WTC11 (cell line): ENCODE data around the gene MKI67. TPM values are rescaled to one million over a fixed set of nuclear protein-coding genes. Genes with fewer than 3 reads are reported as not detected.
"Not testable (repeated sequence)": the region's sequence is repeated elsewhere in the genome, so short reads cannot be mapped to it uniquely, and the experiment has no call there.

Source experiments
- ATAC-seq: fragments of 200-7000 bp; cut with Tn5 transposase; 2 replicates; pipeline ENCODE4 v1.10.0; 2021; ENCODE audit warnings: mild to moderate bottlenecking, moderate library complexity
- CTCF ChIA-PET: fragments of 300-600 bp; sonication (Branson Sonifier 250); formaldehyde crosslinking; loops from one replicate; lab custom pipeline; 2021; ENCODE audit warnings: antibody characterized with exemption; lab: Charles Lee
- POLR2A ChIA-PET: fragments of 350-600 bp; sonication (Branson Sonifier 250); formaldehyde crosslinking; loops from one replicate; lab custom pipeline; 2021; ENCODE audit warnings: antibody characterized with exemption; lab: Charles Lee
- DNase-seq: peaks from one replicate; pipeline ENCODE4 v3.0.0; 2021; ENCODE audit warnings: low spot score
- H3K27ac Mint-ChIP-seq: 2 replicates; pipeline ENCODE4 v1.8.0; 2021; ENCODE audit warnings: mixed read lengths
- H3K27me3 Mint-ChIP-seq: 2 replicates; pipeline ENCODE4 v1.8.0; 2021; ENCODE audit warnings: low read depth, mild to moderate bottlenecking, moderate library complexity, mixed read lengths
- H3K36me3 Mint-ChIP-seq: 2 replicates; pipeline ENCODE4 v1.8.0; 2021; ENCODE audit warnings: mixed read lengths
- H3K4me1 Mint-ChIP-seq: 2 replicates; pipeline ENCODE4 v1.8.0; 2022; ENCODE audit warnings: mixed read lengths
- H3K4me3 Mint-ChIP-seq: 2 replicates; pipeline ENCODE4 v1.8.0; 2021; ENCODE audit warnings: mild to moderate bottlenecking, moderate library complexity, mixed read lengths
- H3K9me3 Mint-ChIP-seq: 2 replicates; pipeline ENCODE4 v1.8.0; 2021; ENCODE audit warnings: mixed read lengths
- AR ChIP-seq: fragments of 250-450 bp; sonication (Bioruptor Pico); IDR thresholded peaks from 2 replicates; pipeline ENCODE4 v1.9.0; 2021; ENCODE audit warnings: mild to moderate bottlenecking
- ATF1 ChIP-seq: sonication (generic); formaldehyde crosslinking; IDR thresholded peaks from 2 replicates; pipeline ENCODE4 v1.8.1; 2023; ENCODE audit warnings: mild to moderate bottlenecking, moderate library complexity, missing genetic modification reagents
- ATF6 ChIP-seq: sonication (generic); formaldehyde crosslinking; IDR thresholded peaks from 2 replicates; pipeline ENCODE4 v1.8.1; 2023; ENCODE audit warnings: mild to moderate bottlenecking, missing genetic modification reagents
- E2F4 ChIP-seq: sonication (generic); formaldehyde crosslinking; IDR thresholded peaks from 2 replicates; pipeline ENCODE4 v1.8.1; 2022; ENCODE audit warnings: low read depth, mild to moderate bottlenecking, moderate library complexity, missing genetic modification reagents, borderline replicate concordance
- ETV6 ChIP-seq: sonication (generic); formaldehyde crosslinking; IDR thresholded peaks from 2 replicates; pipeline ENCODE4 v1.8.1; 2022; ENCODE audit warnings: mild to moderate bottlenecking, missing genetic modification reagents
- GABPB1 ChIP-seq: sonication (generic); formaldehyde crosslinking; IDR thresholded peaks from 2 replicates; pipeline ENCODE4 v1.8.1; 2023; ENCODE audit warnings: mild to moderate bottlenecking, missing genetic modification reagents
- IRF2 ChIP-seq: sonication (generic); formaldehyde crosslinking; IDR thresholded peaks from 2 replicates; pipeline ENCODE4 v1.8.0; 2022; ENCODE audit warnings: low read depth, missing genetic modification reagents, borderline replicate concordance
- NFE2L1 ChIP-seq: sonication (generic); formaldehyde crosslinking; IDR thresholded peaks from 2 replicates; pipeline ENCODE4 v1.8.1; 2023; ENCODE audit warnings: missing genetic modification reagents
- PRDM15 ChIP-seq: sonication (generic); formaldehyde crosslinking; IDR thresholded peaks from 2 replicates; pipeline ENCODE4 v1.8.0; 2022; ENCODE audit warnings: missing genetic modification reagents
- SMAD4 ChIP-seq: sonication (generic); formaldehyde crosslinking; IDR thresholded peaks from 2 replicates; pipeline ENCODE4 v1.8.0; 2022; ENCODE audit warnings: mild to moderate bottlenecking, missing genetic modification reagents
- STAT6 ChIP-seq: sonication (generic); formaldehyde crosslinking; conservative IDR thresholded peaks from 2 replicates; pipeline ENCODE4 v1.8.1; 2023; ENCODE audit warnings: mild to moderate bottlenecking, low read depth, missing genetic modification reagents, moderate library complexity
- TEAD4 ChIP-seq: sonication (generic); formaldehyde crosslinking; IDR thresholded peaks from 2 replicates; pipeline ENCODE4 v1.8.0; 2022; ENCODE audit warnings: mild to moderate bottlenecking, missing genetic modification reagents
- TP53 ChIP-seq: sonication (generic); formaldehyde crosslinking; IDR thresholded peaks from 2 replicates; pipeline ENCODE4 v1.8.1; 2023; ENCODE audit warnings: mild to moderate bottlenecking, missing genetic modification reagents
- USF2 ChIP-seq: sonication (generic); formaldehyde crosslinking; IDR thresholded peaks from 2 replicates; pipeline ENCODE4 v1.8.1; 2023; ENCODE audit warnings: mild to moderate bottlenecking, missing genetic modification reagents, moderate library complexity
- ZNF121 ChIP-seq: sonication (generic); formaldehyde crosslinking; IDR thresholded peaks from 2 replicates; pipeline ENCODE4 v1.8.0; 2023; ENCODE audit warnings: missing genetic modification reagents
- total RNA-seq: library from RNA; stranded (reverse); gene quantifications from 3 replicates; pipeline ENCODE4 v1.2.3, GENCODE V29; 2021

The MKI67 gene
- total RNA-seq, 1 experiment from 2014 or later = 118 TPM

GRCh38 chr10:128094596-128094995, 31.6 kb downstream of the MKI67 start:
- H3K9me3 Mint-ChIP-seq, H3K27me3 Mint-ChIP-seq, H3K4me3 Mint-ChIP-seq, H3K27ac Mint-ChIP-seq, ATAC-seq, DNase-seq: not testable (repeated sequence)
- ChIA-PET CTCF (interaction anchor here (1.1 kb wide), 1 partner anchor 16 kb away, joined by 4 read pairs; no protein-coding TSS in a partner anchor), POLR2A (interaction anchor here (1.1 kb wide), 1 partner anchor 42 kb away, joined by 3 read pairs; no protein-coding TSS in a partner anchor)
- H3K4me1 Mint-ChIP-seq = peaks cover 13% of the 10 kb centered on the region; the same call in 1 of the 2 replicates
- H3K36me3 Mint-ChIP-seq = peaks cover 24% of the 10 kb centered on the region
- TF ChIP-seq ZNF121 (CRISPR knock-in tag) = peak; percentile 62; the same call in 1 of the 2 replicates
- TF ChIP-seq, all 79 proteins: peak for 1; not testable (repeated sequence) for 78

- no peak overlapping the region for H3K27ac Mint-ChIP-seq
- ATAC-seq = no peak
- no peaks in the 10 kb centered on the region for H3K9me3 Mint-ChIP-seq
- DNase-seq = no peak
- peaks cover 3% of the 10 kb centered on the region; the same call in 1 of the 2 replicates for H3K36me3 Mint-ChIP-seq
- ChIA-PET CTCF (interaction anchor here (0.6 to 3.3 kb wide), 21 partner anchors 9 to 222 kb away, joined by 3 to 77 read pairs (median 7); partner anchors contain the start of genes MKI67 and PTPRE), POLR2A (no interaction called here)
- no peaks in the 10 kb centered on the region for H3K27me3 Mint-ChIP-seq
- H3K4me1 Mint-ChIP-seq = peaks cover 15% of the 10 kb centered on the region
- no peak overlapping the region for H3K4me3 Mint-ChIP-seq
- TF ChIP-seq TP53 (no peak), ETV6 (CRISPR knock-in tag) (no peak), E2F4 (CRISPR knock-in tag) (no peak)
Measured at GRCh38 chr10:128092454-128092853, 33.8 kb downstream of the MKI67 start.

- ChIA-PET CTCF (interaction anchor here (0.6 to 3.3 kb wide), 22 partner anchors 8 to 221 kb away, joined by 3 to 77 read pairs (median 6); partner anchors contain the start of genes MKI67 and PTPRE), POLR2A (no interaction called here)
- DNase-seq = peak; percentile 71
- Mint-ChIP-seq H3K27ac (no peak overlapping the region), H3K4me3 (no peak overlapping the region), H3K4me1 (peaks cover 18% of the 10 kb centered on the region), H3K27me3 (no peaks in the 10 kb centered on the region), H3K9me3 (no peaks in the 10 kb centered on the region), H3K36me3 (peaks cover 1% of the 10 kb centered on the region; the same call in 1 of the 2 replicates)
- peak; percentile 96 for ATAC-seq
- no peak for TF ChIP-seq TP53
- no peak for TF ChIP-seq GABPB1
- TF ChIP-seq SMAD4 (CRISPR knock-in tag) = no peak
- no peak for TF ChIP-seq ATF6
- TF ChIP-seq ZNF121 (CRISPR knock-in tag) = no peak
- TF ChIP-seq STAT6 (CRISPR knock-in tag) = no peak
- TF ChIP-seq PRDM15 (CRISPR knock-in tag) = no peak
- TF ChIP-seq TEAD4 = no peak
- TF ChIP-seq IRF2 (CRISPR knock-in tag) = no peak
- TF ChIP-seq ATF1 (CRISPR knock-in tag) = no peak
- no peak for TF ChIP-seq NFE2L1 (CRISPR knock-in tag)
- no peak for TF ChIP-seq AR (CRISPR knock-in tag)
- TF ChIP-seq USF2 (CRISPR knock-in tag) = no peak
Measured at GRCh38 chr10:128091636-128092210, 34.5 kb downstream of the MKI67 start.
